KMS-11 (cell line): ENCODE measurements around the gene ARHGAP9.
A peak's percentile ranks its signal among the peaks of the same experiment; 100 is the strongest.
"Not testable (repeated sequence)": the region's sequence is repeated elsewhere in the genome, so short reads cannot be mapped to it uniquely, and the experiment has no call there.

Experiments
- H2AFZ ChIP-seq: fragments of 200-600 bp; sonication (generic); 2 replicates; pipeline ENCODE4 v1.6.1; 2016; ENCODE audit warnings: antibody characterized with exemption, mixed run types, low read depth
- H3K27ac ChIP-seq: fragments of 200-600 bp; sonication (generic); 2 replicates; pipeline ENCODE4 v1.6.1; 2016; ENCODE audit warnings: mild to moderate bottlenecking, mixed run types
- H3K27me3 ChIP-seq: fragments of 200-600 bp; sonication (generic); 2 replicates; pipeline ENCODE4 v1.6.1; 2017; ENCODE audit warnings: mild to moderate bottlenecking, low read depth, mixed run types, moderate library complexity; ENCODE audit not compliant: insufficient read depth
- H3K36me3 ChIP-seq: fragments of 200-600 bp; sonication (generic); 2 replicates; pipeline ENCODE4 v1.6.1; 2017; ENCODE audit warnings: mild to moderate bottlenecking, mixed run types; ENCODE audit not compliant: insufficient read depth
- H3K4me1 ChIP-seq: fragments of 200-600 bp; sonication (generic); 2 replicates; pipeline ENCODE4 v1.6.1; 2016; ENCODE audit warnings: mild to moderate bottlenecking, low read depth, mixed run types; ENCODE audit not compliant: poor library complexity, severe bottlenecking
- H3K4me2 ChIP-seq: fragments of 200-600 bp; sonication (generic); 2 replicates; pipeline ENCODE4 v1.7.0; 2016; ENCODE audit warnings: mild to moderate bottlenecking, mixed run types
- H3K4me3 ChIP-seq: fragments of 200-600 bp; sonication (generic); IDR thresholded peaks from 2 replicates; pipeline ENCODE4 v1.6.1; 2017; ENCODE audit warnings: low read depth, low read length, mixed read lengths; ENCODE audit not compliant: insufficient read depth
- H3K79me2 ChIP-seq: fragments of 200-600 bp; sonication (generic); 2 replicates; pipeline ENCODE4 v1.6.1; 2016; ENCODE audit warnings: low read depth, mixed run types; ENCODE audit not compliant: insufficient read depth
- H3K9ac ChIP-seq: fragments of 200-600 bp; sonication (generic); 2 replicates; pipeline ENCODE4 v1.6.1; 2016; ENCODE audit warnings: mild to moderate bottlenecking, mixed run types
- H4K20me1 ChIP-seq: fragments of 200-600 bp; sonication (generic); 2 replicates; pipeline ENCODE4 v1.6.1; 2016; ENCODE audit warnings: mild to moderate bottlenecking, mixed run types; ENCODE audit not compliant: insufficient read depth
- TF ChIP-seq, protein P1 (sequence below): fragments of 200-600 bp; sonication (generic); conservative IDR thresholded peaks from 2 replicates; pipeline ENCODE4 v1.6.1; 2017; ENCODE audit warnings: low read depth, mild to moderate bottlenecking, antibody characterized with exemption, low read length, moderate library complexity, mixed read lengths

The ARHGAP9 gene

GRCh38 chr12:57518176-57518919 lies 38.7 kb upstream of the ARHGAP9 start:
- TF ChIP-seq, protein P1, sequence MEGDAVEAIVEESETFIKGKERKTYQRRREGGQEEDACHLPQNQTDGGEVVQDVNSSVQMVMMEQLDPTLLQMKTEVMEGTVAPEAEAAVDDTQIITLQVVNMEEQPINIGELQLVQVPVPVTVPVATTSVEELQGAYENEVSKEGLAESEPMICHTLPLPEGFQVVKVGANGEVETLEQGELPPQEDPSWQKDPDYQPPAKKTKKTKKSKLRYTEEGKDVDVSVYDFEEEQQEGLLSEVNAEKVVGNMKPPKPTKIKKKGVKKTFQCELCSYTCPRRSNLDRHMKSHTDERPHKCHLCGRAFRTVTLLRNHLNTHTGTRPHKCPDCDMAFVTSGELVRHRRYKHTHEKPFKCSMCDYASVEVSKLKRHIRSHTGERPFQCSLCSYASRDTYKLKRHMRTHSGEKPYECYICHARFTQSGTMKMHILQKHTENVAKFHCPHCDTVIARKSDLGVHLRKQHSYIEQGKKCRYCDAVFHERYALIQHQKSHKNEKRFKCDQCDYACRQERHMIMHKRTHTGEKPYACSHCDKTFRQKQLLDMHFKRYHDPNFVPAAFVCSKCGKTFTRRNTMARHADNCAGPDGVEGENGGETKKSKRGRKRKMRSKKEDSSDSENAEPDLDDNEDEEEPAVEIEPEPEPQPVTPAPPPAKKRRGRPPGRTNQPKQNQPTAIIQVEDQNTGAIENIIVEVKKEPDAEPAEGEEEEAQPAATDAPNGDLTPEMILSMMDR, result no peak
- Histone ChIP-seq H3K36me3 (peaks cover 28% of the 10 kb centered on the region; the same call in 1 of the 2 replicates), H2AFZ (no peak overlapping the region), H3K27me3 (no peaks in the 10 kb centered on the region), H3K4me1 (peaks cover 43% of the 10 kb centered on the region), H3K79me2 (peaks cover 34% of the 10 kb centered on the region), H3K9ac (no peak overlapping the region; the same call in 1 of the 2 replicates), H4K20me1 (no peaks in the 10 kb centered on the region), H3K4me2 (peak overlapping the region; percentile 89), H3K27ac (peak overlapping the region; percentile 71; the same call in 1 of the 2 replicates), H3K4me3 (no peak overlapping the region)

DNA sequence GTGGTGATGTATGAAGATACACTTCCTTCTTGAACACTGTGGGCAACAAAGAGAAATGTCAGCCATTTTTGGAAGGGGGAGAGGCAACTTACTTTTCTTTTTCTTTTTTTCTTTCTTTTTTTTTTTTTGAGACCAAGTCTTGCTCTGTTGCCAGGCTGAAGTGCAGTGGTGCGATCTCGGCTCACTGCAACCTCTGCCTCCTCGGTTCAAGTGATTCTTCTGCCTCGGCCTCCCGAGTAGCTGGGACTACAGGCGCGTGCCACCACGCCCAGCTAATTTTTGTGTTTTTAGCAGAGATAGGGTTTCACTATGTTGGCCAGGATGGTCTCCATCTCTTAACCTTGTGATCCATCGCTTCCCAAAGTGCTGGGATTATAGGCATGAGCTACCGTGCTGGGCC lies 38.1 kb upstream of the ARHGAP9 start:
- not testable (repeated sequence) for H2AFZ ChIP-seq, H3K9ac ChIP-seq, H4K20me1 ChIP-seq, H3K27me3 ChIP-seq, H3K4me3 ChIP-seq
- Histone ChIP-seq H3K4me1 (peaks cover 43% of the 10 kb centered on the region), H3K79me2 (peaks cover 31% of the 10 kb centered on the region), H3K27ac (peak overlapping the region; percentile 71; the same call in 1 of the 2 replicates), H3K4me2 (peak overlapping the region; percentile 89), H3K36me3 (peaks cover 33% of the 10 kb centered on the region; the same call in 1 of the 2 replicates)

DNA sequence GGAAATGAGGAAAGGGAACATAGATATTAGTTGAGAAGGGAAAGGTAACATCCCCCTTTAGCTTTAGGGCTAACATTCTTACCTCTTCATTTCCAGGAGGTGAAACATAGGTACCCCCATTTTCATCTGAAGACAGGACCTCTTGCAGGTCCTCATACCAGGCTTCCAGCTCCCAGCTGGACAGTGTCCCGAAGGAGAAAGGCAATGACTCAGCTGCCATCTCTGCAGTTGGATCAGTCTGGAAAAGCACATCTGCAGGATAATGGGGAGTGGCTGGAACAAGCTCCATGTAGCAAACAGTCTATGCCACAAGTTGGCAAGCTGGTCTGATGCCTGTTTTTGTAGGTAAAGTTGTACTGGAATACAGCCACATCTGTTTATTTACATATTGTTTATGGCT lies 37.5 kb upstream of the ARHGAP9 start:
- Histone ChIP-seq H3K4me1 (peaks cover 41% of the 10 kb centered on the region), H3K9ac (no peak overlapping the region), H3K27me3 (no peaks in the 10 kb centered on the region), H3K4me2 (no peak overlapping the region; the same call in 1 of the 2 replicates), H2AFZ (no peak overlapping the region), H3K4me3 (no peak overlapping the region), H3K79me2 (peaks cover 31% of the 10 kb centered on the region), H3K36me3 (peaks cover 37% of the 10 kb centered on the region; the same call in 1 of the 2 replicates), H3K27ac (peak overlapping the region; percentile 8; the same call in 1 of the 2 replicates), H4K20me1 (no peaks in the 10 kb centered on the region)
- TF ChIP-seq, protein P1, result no peak

DNA sequence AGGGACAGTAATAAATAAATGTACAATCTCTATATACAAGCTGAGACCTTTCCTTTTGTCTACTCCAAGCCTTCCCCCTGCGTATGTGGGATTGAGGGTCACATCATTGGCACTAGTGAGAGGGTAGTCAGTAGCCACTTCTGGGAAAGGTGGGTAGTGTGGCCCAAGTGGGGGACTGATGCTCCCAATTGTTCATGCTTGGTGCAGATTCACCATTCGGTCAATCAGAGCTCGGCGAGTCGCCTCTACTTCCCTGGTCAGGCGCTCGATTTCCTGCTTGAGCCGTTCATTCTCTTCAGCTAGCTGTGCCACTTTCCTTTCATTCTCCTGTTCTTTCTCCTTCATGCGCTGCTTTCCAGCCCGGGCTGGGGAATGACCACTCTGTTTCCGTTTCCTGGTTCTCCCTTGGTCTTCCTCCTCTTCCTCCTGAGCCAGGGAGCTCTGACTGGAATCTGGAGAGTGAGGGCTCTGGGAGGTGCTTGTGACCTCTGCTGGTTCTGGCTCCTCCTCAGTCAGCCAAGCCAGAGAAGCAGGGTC lies 37.0 kb upstream of the ARHGAP9 start:
- Histone ChIP-seq H3K4me2 (no peak overlapping the region), H3K4me1 (peaks cover 36% of the 10 kb centered on the region), H3K9ac (no peak overlapping the region), H3K36me3 (peaks cover 39% of the 10 kb centered on the region; the same call in 1 of the 2 replicates), H3K79me2 (peaks cover 31% of the 10 kb centered on the region), H3K27ac (peak overlapping the region; percentile 8; the same call in 1 of the 2 replicates), H4K20me1 (no peaks in the 10 kb centered on the region), H2AFZ (no peak overlapping the region), H3K4me3 (no peak overlapping the region), H3K27me3 (no peaks in the 10 kb centered on the region)
- TF ChIP-seq, protein P1, result 0 out of 2 replicates have a peak, but pooled peaks have one; percentile 15
